ENCODE measurements around the gene GLDC. TPM values are rescaled to one million over a fixed set of nuclear protein-coding genes. Genes with fewer than 3 reads are reported as not detected.
"Not testable (repeated sequence)": the region's sequence is repeated elsewhere in the genome, so short reads cannot be mapped to it uniquely, and the experiment has no call there.

The GLDC gene
- total RNA-seq, 2 experiments from 2014 or later, result 0.50 to 0.69 TPM

DNA sequence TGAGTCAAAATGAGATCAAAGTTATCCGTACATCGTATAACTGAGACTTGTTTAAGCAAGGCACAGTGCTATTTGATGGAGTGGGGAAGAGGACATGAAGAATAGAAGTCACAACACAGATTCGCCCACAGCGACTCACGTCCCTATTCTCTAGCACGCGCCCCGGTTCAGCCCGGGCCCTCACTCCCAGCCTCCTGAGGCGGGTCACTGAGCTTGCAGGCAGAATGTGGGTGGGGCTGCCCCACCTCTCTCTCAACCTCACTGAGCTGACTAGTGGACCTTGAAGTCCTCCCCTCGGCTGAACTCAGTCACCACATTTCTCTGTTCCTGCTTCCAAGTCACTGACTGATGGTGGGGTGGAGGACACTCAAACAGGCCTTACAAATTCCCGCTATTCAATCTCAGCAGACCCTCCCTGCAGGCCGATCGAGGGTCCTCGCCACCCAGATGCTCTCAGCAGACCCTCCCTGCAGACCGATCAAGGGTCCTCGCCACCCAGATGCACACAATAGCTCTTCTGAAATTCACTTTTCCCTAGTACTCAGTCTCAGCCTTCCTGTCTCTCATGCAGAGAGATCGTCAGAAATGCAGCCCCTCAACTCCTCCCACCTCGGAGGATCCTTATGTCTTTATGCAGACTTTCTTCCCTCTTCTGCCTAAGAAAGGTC lies 12.9 kb downstream of the GLDC start:
- DNase-seq, result no peak
- Mint-ChIP-seq H3K4me1 (peaks cover 11% of the 10 kb centered on the region), H3K27me3 (peaks cover 13% of the 10 kb centered on the region), H3K27ac (no peak overlapping the region), H3K9me3 (no peaks in the 10 kb centered on the region), H3K36me3 (ENCODE audit: low read depth) (no peaks in the 10 kb centered on the region), H3K4me3 (no peak overlapping the region)
- CTCF ChIA-PET, result no interaction called here
- POLR2A ChIA-PET, result no interaction called here

DNA sequence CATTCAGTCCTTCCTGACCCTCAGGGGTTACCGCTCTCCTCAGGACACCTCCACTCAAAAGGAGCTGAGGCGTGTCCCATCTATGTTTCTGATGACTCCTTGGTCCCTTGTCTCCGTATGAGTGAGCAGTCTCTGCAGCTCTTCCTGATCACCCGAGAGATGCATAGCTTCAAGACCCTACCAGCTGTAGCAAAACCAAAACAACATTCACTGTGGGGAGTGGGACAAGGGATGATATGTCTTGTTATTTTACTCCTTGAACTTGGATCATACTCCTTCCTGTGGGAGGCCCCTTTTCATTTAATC lies 14.4 kb downstream of the GLDC start:
- peaks cover 11% of the 10 kb centered on the region for H3K4me1 Mint-ChIP-seq
- no peak for DNase-seq
- H3K36me3 Mint-ChIP-seq (ENCODE audit: low read depth), result no peaks in the 10 kb centered on the region
- ChIA-PET POLR2A (no interaction called here), CTCF (interaction anchor here (0.9 kb wide), 1 partner anchor 120 kb away, joined by 3 read pairs; no protein-coding TSS in a partner anchor)
- peaks cover 19% of the 10 kb centered on the region for H3K27me3 Mint-ChIP-seq
- peak overlapping the region; percentile 77 for H3K27ac Mint-ChIP-seq
- no peak overlapping the region for H3K4me3 Mint-ChIP-seq
- H3K9me3 Mint-ChIP-seq, result no peaks in the 10 kb centered on the region

DNA sequence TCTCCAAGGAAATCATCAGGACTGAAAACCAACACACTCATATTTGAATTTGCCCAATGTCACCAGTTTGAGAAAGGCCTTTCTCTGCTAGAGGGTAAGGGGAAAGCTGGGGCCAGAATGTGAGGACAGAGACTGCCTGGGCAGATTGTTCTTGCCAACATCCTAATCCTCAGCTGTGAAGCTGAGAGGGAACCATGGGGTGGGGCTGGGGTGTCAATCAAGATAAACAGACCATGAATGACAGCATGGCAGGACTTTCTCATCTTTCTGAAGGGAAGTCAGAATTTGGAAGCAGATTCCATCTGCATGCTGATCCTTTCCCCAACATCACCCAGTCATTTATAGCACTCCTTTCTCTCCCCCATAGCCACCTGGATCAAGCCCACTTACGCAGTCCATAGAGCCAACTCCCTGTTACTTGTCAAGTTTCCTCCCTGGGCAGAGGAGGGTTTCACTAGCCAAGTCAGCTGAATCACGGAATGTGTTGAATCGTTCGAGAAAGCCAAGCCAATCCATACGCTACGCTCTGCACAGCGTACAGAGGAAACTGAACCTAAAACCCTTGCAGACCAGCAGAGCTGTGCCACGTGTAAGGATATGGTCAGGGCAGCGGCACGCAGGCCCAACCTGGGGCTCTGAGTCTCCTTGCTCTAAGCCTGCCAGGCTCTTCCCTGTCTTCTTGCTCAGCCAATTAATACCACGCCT lies 14.9 kb downstream of the GLDC start:
- ChIA-PET POLR2A (no interaction called here), CTCF (interaction anchor here (0.9 kb wide), 1 partner anchor 120 kb away, joined by 3 read pairs; no protein-coding TSS in a partner anchor)
- Mint-ChIP-seq H3K9me3 (no peaks in the 10 kb centered on the region), H3K4me1 (peaks cover 11% of the 10 kb centered on the region), H3K27ac (peak overlapping the region; percentile 77), H3K4me3 (no peak overlapping the region), H3K27me3 (peaks cover 19% of the 10 kb centered on the region), H3K36me3 (ENCODE audit: low read depth) (no peaks in the 10 kb centered on the region)
- DNase-seq, result peak; percentile 18

DNA sequence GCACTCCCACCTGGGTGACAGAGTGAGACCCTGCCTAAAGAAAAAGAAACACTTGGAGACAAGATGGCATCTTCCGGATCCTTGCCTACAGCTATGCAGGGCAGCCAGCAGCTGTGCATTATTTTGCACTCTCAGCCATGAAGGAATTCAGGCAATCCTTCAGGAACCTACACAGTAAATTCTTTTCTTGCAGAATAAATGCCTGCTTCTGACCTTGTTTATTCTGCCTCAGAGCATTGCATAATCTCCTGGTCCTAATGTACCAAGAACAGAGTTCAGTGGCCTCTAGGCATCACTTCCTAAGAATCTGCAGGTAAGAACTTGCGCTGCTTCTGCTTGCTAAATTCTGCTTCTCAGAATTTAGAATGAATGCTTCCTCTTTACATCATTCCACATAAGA lies 16.8 kb downstream of the GLDC start:
- no peaks in the 10 kb centered on the region for H3K9me3 Mint-ChIP-seq
- H3K4me1 Mint-ChIP-seq, result peaks cover 11% of the 10 kb centered on the region
- ChIA-PET CTCF (no interaction called here), POLR2A (no interaction called here)
- no peaks in the 10 kb centered on the region for H3K36me3 Mint-ChIP-seq (ENCODE audit: low read depth)
- no peak overlapping the region for H3K4me3 Mint-ChIP-seq
- H3K27ac Mint-ChIP-seq, result no peak overlapping the region
- H3K27me3 Mint-ChIP-seq, result peaks cover 13% of the 10 kb centered on the region
- no peak for DNase-seq

DNA sequence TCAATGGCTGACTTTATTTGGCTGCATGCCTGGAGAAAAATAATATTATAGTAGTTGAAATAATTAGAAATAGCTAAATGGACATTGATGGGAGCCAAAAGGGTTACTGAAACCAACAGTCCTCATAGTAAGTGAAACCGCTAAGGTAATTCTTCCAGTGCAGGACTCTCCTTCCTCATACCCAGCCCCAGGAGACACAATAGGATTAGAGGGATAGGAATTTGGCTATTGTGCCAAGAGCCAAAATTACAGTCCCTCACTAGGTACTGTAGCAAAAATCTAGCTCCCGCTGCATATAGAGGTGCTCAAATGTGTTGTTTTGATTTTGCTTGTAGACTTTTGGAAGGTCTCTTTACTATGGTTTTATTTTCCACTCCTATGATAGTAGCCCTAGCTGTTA lies 20.2 kb downstream of the GLDC start:
- no peak for DNase-seq
- peaks cover 2% of the 10 kb centered on the region for H3K4me1 Mint-ChIP-seq
- ChIA-PET CTCF (interaction anchor here (1.5 to 1.6 kb wide), 2 partner anchors 10 to 15 kb away, joined by 3 to 6 read pairs; no protein-coding TSS in a partner anchor), POLR2A (no interaction called here)
- no peaks in the 10 kb centered on the region for H3K36me3 Mint-ChIP-seq (ENCODE audit: low read depth)
- H3K27ac Mint-ChIP-seq, result no peak overlapping the region
- peaks cover 13% of the 10 kb centered on the region for H3K27me3 Mint-ChIP-seq
- peaks cover 4% of the 10 kb centered on the region for H3K9me3 Mint-ChIP-seq
- H3K4me3 Mint-ChIP-seq, result no peak overlapping the region

DNA sequence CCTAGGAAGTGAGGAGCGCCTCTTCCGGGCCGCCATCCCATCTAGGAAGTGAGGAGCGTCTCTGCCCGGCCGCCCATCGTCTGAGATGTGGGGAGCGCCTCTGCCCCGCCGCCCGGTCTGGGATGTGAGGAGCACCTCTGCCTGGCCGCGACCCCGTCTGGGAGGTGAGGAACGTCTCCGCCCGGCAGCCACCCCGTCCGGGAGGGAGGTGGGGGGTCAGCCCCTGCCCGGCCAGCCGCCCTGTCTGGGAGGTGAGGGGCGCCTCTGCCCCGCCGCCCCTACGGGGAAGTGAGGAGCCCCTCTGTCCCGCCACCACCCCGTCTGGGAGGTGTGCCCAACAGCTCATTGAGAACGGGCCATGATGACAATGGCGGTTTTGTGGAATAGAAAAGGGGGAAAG lies 22.7 kb downstream of the GLDC start:
- H3K4me3 Mint-ChIP-seq; H3K27me3 Mint-ChIP-seq; POLR2A ChIA-PET; H3K27ac Mint-ChIP-seq; CTCF ChIA-PET; H3K4me1 Mint-ChIP-seq; H3K9me3 Mint-ChIP-seq; H3K36me3 Mint-ChIP-seq (ENCODE audit: low read depth); DNase-seq: not testable (repeated sequence)

DNA sequence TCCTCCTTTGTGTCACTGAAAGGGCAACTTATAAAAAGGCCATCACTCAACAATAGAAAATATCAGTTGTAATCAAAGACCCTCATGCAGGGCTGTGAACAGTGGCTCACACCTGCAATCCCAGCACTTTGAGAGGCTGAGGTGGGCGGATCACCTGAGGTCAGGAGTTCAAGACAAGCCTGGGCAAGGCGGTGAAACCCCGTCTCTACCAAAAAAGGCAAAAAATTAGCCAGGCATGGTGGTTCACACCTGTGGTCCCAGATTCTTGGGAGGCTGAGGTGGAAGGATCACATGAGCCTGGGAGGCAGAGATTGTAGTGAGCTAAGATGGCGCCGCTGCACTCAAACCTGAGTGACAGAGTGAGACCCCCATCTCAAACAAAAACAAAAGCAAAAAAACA lies 24.7 kb downstream of the GLDC start:
- peaks cover 4% of the 10 kb centered on the region for H3K9me3 Mint-ChIP-seq
- no peak overlapping the region for H3K27ac Mint-ChIP-seq
- ChIA-PET CTCF (no interaction called here), POLR2A (no interaction called here)
- DNase-seq, result no peak
- H3K36me3 Mint-ChIP-seq (ENCODE audit: low read depth), result no peaks in the 10 kb centered on the region
- H3K4me3 Mint-ChIP-seq, result no peak overlapping the region
- H3K4me1 Mint-ChIP-seq, result no peaks in the 10 kb centered on the region
- H3K27me3 Mint-ChIP-seq, result no peaks in the 10 kb centered on the region

DNA sequence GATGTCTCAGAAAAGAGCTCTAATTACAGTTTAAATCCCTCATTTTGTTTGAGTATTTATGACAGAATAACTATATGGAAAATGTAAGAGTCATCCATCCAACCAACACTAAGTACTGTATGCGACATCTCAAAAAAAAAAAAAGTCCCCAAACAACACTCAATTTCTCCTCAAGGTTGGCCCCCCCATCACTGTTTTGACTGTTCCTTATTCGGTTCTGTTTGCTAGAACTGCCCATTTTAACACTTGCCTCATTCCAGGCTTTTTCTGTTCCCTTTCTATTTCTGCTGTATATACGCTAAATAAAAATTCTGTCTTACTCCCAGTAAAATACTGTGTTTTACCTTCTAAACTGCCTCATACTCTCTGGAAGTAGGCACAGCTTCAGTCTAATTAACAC lies 25.2 kb downstream of the GLDC start:
- POLR2A ChIA-PET, result no interaction called here
- CTCF ChIA-PET, result no interaction called here
- no peak for DNase-seq
- H3K27me3 Mint-ChIP-seq, result no peaks in the 10 kb centered on the region
- H3K36me3 Mint-ChIP-seq (ENCODE audit: low read depth), result no peaks in the 10 kb centered on the region
- H3K27ac Mint-ChIP-seq, result no peak overlapping the region
- peaks cover 4% of the 10 kb centered on the region for H3K9me3 Mint-ChIP-seq
- no peak overlapping the region for H3K4me3 Mint-ChIP-seq
- H3K4me1 Mint-ChIP-seq, result no peaks in the 10 kb centered on the region

DNA sequence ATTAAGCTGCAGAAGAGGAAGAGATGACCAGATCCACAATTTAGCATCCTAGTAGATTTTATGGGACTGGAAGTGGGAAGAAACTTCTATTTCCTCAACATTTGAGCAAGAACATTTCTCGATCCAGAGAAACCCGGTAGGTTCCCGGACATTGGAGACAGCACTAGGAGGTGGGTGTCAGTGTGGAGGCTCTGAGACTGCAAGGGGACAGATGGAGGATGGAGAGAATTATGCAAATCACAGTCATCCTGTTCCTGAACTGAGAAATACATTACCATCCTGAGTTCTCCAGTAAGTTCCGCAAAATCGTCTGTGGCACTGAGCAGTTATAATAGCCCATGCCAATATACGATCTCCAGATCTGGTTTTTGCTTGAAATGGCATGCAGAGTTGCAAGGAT lies 25.6 kb downstream of the GLDC start:
- H3K27ac Mint-ChIP-seq, result no peak overlapping the region
- no peak overlapping the region for H3K4me3 Mint-ChIP-seq
- no peak for DNase-seq
- POLR2A ChIA-PET, result no interaction called here
- no peaks in the 10 kb centered on the region for H3K4me1 Mint-ChIP-seq
- H3K9me3 Mint-ChIP-seq, result peaks cover 4% of the 10 kb centered on the region
- CTCF ChIA-PET, result no interaction called here
- no peaks in the 10 kb centered on the region for H3K36me3 Mint-ChIP-seq (ENCODE audit: low read depth)
- no peaks in the 10 kb centered on the region for H3K27me3 Mint-ChIP-seq

DNA sequence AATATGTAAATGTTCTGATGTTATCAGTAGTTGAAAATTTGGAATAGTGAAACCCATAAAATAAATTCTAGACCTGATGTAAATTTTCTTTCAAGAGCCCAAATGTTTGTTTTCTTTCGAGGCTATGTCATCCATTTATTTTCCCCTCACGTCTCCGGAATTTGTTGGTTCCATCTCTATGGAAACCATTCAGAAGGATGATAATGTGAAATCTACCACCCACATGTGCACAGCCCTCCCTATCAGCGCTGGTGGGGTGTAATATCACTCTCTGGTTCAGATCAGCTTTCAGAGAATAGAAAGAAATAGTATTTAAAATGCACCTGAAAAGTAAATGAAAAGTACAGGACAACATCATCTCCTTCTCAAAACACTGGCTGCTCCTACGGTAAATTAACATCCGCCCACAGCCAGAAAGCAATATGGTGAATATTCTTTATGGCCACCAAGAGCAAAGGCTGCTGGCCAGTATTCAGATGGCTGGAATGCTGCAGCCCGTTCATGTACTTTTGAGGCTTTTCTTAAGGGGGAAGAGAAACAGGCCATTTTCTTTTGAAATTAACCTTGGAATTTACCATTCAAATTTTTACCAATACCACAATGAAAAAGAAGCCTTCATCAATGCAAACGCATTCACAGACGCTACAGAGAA lies 28.5 kb downstream of the GLDC start:
- H3K4me3 Mint-ChIP-seq, result no peak overlapping the region
- no peak for DNase-seq
- ChIA-PET CTCF (no interaction called here), POLR2A (no interaction called here)
- no peaks in the 10 kb centered on the region for H3K36me3 Mint-ChIP-seq (ENCODE audit: low read depth)
- H3K9me3 Mint-ChIP-seq, result peaks cover 4% of the 10 kb centered on the region
- H3K27ac Mint-ChIP-seq, result no peak overlapping the region
- H3K27me3 Mint-ChIP-seq, result no peaks in the 10 kb centered on the region
- H3K4me1 Mint-ChIP-seq, result no peaks in the 10 kb centered on the region

DNA sequence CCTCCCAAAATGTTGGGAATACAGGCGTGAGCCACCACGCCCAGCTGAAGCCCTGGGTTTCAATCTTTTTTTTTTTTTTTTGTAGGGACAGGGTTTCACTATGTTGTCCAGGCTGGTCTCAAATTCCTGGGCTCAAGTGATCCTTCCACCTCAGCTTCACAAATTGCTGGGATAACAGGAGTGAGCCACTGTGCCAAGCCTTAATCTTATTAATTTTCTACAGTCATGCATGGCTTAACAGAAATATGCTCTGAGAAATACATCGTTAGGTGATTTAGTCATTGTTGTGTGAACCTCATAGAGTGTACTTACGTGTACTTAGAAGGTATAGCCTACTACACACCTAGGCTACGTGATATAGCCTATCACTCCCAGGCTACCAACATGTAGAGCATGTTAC lies 31.0 kb downstream of the GLDC start:
- H3K27ac Mint-ChIP-seq, result no peak overlapping the region
- POLR2A ChIA-PET, result no interaction called here
- H3K9me3 Mint-ChIP-seq, result no peaks in the 10 kb centered on the region
- H3K4me1 Mint-ChIP-seq, result no peaks in the 10 kb centered on the region
- no peaks in the 10 kb centered on the region for H3K36me3 Mint-ChIP-seq (ENCODE audit: low read depth)
- no peak for DNase-seq
- H3K27me3 Mint-ChIP-seq, result no peaks in the 10 kb centered on the region
- CTCF ChIA-PET, result no interaction called here
- H3K4me3 Mint-ChIP-seq, result no peak overlapping the region

DNA sequence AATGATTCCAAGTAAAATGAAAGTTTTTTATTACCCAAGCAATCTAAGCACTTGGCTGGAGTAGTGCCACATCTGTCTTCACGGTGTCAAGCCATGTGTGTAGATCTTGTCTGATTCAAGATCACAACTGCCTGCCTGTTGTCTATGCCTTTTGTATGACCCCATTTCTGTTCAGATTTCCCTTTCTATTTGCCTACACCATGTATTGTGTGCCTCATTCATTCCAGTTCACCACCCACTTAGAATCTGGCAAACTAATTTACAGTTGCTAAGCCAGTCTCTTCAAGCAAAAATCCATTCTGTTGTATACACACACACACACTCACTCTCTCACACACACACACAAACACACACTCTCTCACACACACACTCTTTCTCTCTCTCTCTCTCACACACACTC lies 33.7 kb downstream of the GLDC start:
- no peak for DNase-seq
- no peak overlapping the region for H3K27ac Mint-ChIP-seq
- no peaks in the 10 kb centered on the region for H3K4me1 Mint-ChIP-seq
- ChIA-PET POLR2A (no interaction called here), CTCF (no interaction called here)
- no peaks in the 10 kb centered on the region for H3K36me3 Mint-ChIP-seq (ENCODE audit: low read depth)
- H3K9me3 Mint-ChIP-seq, result no peaks in the 10 kb centered on the region
- H3K4me3 Mint-ChIP-seq, result no peak overlapping the region
- H3K27me3 Mint-ChIP-seq, result no peaks in the 10 kb centered on the region

DNA sequence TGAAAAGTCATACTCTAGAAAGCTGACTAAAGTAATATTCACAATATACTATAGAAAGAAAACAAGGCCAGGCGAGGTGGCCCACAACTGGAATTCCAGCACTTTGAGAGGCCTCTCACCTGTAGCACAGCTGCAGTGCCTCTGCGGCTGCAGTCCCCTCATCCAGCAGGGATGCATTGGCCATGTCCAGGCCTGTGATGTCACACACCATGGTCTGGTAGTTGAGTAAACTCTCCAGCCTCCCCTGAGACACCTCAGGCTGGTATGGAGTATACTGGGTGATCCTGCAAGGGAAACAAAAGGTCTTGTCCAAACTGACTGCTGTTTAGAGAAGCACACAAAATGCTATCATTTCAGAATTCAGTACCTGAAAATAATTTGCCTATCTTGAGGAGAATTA lies 35.5 kb downstream of the GLDC start:
- DNase-seq, result no peak
- Mint-ChIP-seq H3K27ac (no peak overlapping the region), H3K4me3 (no peak overlapping the region), H3K9me3 (no peaks in the 10 kb centered on the region), H3K36me3 (ENCODE audit: low read depth) (no peaks in the 10 kb centered on the region), H3K27me3 (no peaks in the 10 kb centered on the region), H3K4me1 (peaks cover 3% of the 10 kb centered on the region)
- ChIA-PET POLR2A (no interaction called here), CTCF (no interaction called here)
